ENCODE data around the gene FSTL1.

Gene FSTL1

DNA sequence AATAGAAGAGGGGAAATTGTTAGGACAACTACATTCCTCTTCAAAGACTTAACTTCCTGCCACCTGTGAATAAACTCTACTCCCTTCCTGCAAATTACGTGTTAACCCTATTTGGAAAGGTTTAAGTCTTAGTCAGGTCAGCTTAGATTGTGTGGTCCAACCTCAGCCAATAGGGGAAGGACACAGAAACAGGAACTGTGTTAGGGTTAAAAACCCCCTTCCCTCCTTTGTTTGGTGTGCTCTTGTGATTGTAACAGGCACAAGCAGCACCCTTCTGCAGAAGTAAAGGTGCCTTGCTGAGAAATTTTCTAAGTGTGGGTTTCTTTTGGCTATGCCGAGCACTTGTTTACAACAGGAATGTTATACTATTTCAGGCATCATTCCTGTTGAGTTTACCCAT is 45.0 kb upstream of the FSTL1 start:
- no peak for DNase-seq (ENCODE audit: low read depth)
- no peak overlapping the region for H3K4me3 ChIP-seq (ENCODE audit: control insufficient read depth, low read depth, low read length)
- TF ChIP-seq, protein P1, sequence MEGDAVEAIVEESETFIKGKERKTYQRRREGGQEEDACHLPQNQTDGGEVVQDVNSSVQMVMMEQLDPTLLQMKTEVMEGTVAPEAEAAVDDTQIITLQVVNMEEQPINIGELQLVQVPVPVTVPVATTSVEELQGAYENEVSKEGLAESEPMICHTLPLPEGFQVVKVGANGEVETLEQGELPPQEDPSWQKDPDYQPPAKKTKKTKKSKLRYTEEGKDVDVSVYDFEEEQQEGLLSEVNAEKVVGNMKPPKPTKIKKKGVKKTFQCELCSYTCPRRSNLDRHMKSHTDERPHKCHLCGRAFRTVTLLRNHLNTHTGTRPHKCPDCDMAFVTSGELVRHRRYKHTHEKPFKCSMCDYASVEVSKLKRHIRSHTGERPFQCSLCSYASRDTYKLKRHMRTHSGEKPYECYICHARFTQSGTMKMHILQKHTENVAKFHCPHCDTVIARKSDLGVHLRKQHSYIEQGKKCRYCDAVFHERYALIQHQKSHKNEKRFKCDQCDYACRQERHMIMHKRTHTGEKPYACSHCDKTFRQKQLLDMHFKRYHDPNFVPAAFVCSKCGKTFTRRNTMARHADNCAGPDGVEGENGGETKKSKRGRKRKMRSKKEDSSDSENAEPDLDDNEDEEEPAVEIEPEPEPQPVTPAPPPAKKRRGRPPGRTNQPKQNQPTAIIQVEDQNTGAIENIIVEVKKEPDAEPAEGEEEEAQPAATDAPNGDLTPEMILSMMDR (conservative IDR thresholded peaks at IDR 0.05; ENCODE audit: control insufficient read depth, insufficient read depth, low read depth, low read length) = no peak

DNA sequence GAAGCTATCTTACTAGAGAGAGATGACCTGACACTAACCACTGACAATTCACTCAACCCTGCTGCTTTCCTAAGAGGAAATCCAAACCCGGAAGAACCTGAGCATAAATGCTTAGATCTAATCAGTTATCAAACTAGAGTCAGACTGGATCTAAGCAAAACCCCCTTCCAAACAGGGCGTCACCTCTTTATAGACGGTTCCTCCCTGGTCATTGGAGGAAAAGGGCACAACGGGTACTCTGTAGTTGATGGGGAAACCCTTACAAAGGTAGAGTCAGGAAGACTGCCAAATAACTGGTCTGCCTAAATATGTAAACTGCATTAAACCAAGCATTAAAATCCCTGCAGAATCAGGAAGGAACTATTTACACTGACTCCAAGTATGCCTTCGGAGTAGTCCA is 41.3 kb upstream of the FSTL1 start:
- TF ChIP-seq, protein P1 (conservative IDR thresholded peaks at IDR 0.05; ENCODE audit: control insufficient read depth, insufficient read depth, low read depth, low read length) = no peak
- DNase-seq (ENCODE audit: low read depth) = no peak
- no peak overlapping the region for H3K4me3 ChIP-seq (ENCODE audit: control insufficient read depth, low read depth, low read length)

GRCh38 chr3:120489421-120489820 is 38.6 kb upstream of the FSTL1 start:
- TF ChIP-seq, protein P1 (conservative IDR thresholded peaks at IDR 0.05; ENCODE audit: control insufficient read depth, insufficient read depth, low read depth, low read length) = no peak
- H3K4me3 ChIP-seq (ENCODE audit: control insufficient read depth, low read depth, low read length) = no peak overlapping the region
- no peak for DNase-seq (ENCODE audit: low read depth)

- TF ChIP-seq, protein P1 (conservative IDR thresholded peaks at IDR 0.05; ENCODE audit: control insufficient read depth, insufficient read depth, low read depth, low read length) = no peak
- H3K4me3 ChIP-seq (ENCODE audit: control insufficient read depth, low read depth, low read length) = no peak overlapping the region
- peak; percentile 48 for DNase-seq (ENCODE audit: low read depth)
Observed at GRCh38 chr3:120488296-120488695, 37.5 kb upstream of the FSTL1 start.

- TF ChIP-seq, protein P1 (conservative IDR thresholded peaks at IDR 0.05; ENCODE audit: control insufficient read depth, insufficient read depth, low read depth, low read length) = no peak
- H3K4me3 ChIP-seq (ENCODE audit: control insufficient read depth, low read depth, low read length) = no peak overlapping the region
- DNase-seq (ENCODE audit: low read depth) = peak; percentile 97
Observed at GRCh38 chr3:120487191-120487650, 36.4 kb upstream of the FSTL1 start.

- no peak for DNase-seq (ENCODE audit: low read depth)
- TF ChIP-seq, protein P1 (conservative IDR thresholded peaks at IDR 0.05; ENCODE audit: control insufficient read depth, insufficient read depth, low read depth, low read length) = no peak
- no peak overlapping the region for H3K4me3 ChIP-seq (ENCODE audit: control insufficient read depth, low read depth, low read length)
Observed at GRCh38 chr3:120481081-120481480, 30.3 kb upstream of the FSTL1 start.

DNA sequence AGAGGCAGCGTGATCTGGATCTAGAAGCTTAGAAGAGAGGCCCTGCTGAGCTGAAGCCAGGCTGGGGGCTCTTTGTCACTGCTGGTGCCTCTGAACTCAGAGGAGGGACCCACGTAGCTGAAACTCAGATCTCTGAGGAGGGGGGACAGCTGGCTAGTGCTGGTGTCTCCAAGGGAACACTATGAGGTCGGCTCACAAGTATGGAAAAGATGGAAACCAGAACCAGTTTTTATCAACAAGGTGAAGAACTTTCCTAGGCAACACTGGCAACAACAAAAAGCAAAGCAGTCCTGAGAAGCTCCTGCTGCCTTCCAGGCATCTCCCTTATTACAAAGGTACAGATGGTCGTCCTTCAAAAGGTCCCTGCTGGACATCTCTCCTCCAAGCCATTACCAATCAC is 27.0 kb upstream of the FSTL1 start:
- TF ChIP-seq, protein P1 (conservative IDR thresholded peaks at IDR 0.05; ENCODE audit: control insufficient read depth, insufficient read depth, low read depth, low read length) = no peak
- no peak for DNase-seq (ENCODE audit: low read depth)

More for the DNA sequence above, 27.0 kb upstream of the FSTL1 start:
- no peak overlapping the region for H3K4me3 ChIP-seq (ENCODE audit: control insufficient read depth, low read depth, low read length)
